DMS153 treated with DMSO at 0.1 percent for 48 hours (cell line): ENCODE results near the gene TCERG1L.

Source experiments
- DNase-seq: peaks from one replicate; lab custom pipeline; 2025; ENCODE audit not compliant: unreplicated experiment; lab: John Stamatoyannopoulos, UW

The TCERG1L gene

DNA sequence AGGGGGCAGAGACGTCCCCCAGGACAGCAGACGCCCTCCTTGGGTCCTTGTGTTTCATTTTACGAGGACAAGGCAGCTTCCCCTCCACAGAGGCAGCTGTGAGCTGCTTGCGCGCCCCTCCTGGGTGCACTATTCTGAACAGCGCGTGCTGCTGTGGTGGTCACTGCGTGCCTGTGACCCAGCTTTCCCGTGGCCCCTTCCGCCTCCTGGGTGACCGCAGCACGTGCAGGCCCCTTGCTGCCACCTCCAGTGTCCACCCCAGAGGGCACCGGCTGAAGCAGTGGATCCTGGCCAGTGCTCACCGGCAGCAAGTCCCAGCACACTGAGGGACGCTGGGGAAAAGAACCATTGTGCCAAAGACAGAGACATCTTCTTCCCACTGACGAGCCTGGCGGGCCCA is 81.4 kb downstream of the TCERG1L start:
- DNase-seq, result no peak

DNA sequence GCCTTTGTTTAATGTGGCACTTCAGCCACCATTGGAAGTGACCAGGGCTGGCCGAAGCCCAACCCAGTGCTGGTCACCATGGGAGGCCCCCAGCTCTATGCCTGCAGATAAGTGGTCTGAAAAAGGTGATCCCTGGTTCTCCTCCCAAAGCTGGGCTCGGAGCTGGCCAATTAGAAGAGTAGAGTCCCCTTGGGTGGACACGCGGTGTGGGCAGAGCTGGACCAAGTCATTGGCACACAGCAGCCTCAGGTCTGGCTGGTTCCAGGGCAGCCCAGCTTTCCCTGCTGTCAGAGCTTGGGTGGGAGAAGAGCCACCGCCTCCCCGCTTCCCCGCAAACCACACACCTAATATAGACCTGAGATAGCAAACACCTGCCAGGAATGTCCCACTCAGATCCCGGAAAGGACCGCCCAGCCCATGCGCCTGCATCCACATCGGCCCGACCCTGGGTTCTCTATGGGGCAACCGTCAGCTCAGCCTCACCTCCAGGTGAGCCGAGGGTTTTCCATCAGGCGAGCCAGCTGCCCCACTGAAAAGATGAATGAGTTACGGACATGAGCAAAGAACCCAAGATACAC is 84.3 kb downstream of the TCERG1L start:
- DNase-seq, result no peak

- no peak for DNase-seq
Observed at GRCh38 chr10:131226446-131227162, 84.9 kb downstream of the TCERG1L start.

GRCh38 chr10:131224106-131224505 is 87.4 kb downstream of the TCERG1L start:
- no peak for DNase-seq

DNA sequence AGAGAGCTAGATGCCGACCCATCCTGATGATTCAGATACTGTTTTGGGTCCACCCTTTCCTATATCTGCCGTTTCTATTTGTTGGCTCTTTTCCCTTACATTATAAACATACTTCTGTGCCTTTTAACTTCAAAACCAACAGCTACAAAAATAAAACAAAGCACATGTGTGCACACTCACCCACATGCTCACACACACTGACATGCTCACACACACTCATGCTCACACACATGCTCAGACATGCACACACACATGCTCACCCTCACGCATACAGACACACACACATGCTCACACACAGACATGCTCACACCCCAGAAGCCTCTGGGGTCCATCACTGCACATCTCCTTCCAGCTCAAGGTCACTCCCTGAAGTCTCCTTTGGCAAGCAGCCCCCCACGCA is 88.1 kb downstream of the TCERG1L start:
- DNase-seq, result no peak

DNA sequence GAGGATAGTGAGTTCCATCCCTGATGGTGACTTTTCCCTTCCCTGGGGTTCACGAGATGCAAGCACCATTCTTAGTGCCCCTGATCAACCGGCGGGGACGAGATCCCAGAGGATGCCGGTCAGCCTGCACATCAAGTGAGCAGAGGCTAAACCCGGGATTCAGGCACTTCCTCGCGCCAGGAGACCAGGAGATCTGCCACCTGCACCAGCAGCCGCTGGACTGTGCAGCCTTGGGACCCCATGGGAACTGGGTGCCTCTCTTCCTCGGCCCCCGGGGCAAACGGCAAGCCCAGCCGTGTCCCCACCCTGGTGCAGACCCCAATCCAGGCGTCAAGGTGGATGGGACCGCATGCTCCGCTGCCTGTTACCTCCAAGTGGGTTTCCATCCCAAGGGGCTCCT is 88.5 kb downstream of the TCERG1L start:
- no peak for DNase-seq

DNA sequence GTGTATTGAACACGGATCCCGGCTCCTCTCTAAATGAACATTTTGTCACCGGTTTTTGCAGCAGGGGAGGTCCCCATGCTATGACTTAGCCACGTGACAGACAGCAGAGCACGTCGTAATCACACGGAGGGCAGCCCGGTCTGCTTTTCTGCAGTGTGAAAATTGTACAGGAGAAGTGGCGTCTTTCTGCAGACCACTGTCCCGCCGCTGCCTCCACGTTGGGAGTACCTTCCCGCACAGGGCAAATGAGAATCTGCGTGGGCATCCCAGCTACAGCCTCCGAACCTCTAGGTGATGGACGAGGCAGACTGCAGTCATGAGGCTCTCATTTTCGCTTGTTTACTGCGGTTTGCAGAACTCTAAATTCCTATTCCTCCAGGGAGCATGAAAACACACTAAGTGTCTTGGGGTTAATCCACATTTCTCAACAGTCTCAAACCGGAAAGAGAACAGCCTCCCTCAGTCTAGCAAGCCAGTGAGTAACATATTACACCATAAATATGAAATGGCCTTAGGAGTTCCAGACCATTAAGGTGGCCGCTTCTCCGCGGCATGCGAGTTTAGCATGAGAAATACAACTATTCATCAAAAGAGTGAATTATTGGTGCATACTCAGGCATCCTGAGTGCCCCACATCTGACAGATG is 89.8 kb downstream of the TCERG1L start:
- DNase-seq, result no peak

DNA sequence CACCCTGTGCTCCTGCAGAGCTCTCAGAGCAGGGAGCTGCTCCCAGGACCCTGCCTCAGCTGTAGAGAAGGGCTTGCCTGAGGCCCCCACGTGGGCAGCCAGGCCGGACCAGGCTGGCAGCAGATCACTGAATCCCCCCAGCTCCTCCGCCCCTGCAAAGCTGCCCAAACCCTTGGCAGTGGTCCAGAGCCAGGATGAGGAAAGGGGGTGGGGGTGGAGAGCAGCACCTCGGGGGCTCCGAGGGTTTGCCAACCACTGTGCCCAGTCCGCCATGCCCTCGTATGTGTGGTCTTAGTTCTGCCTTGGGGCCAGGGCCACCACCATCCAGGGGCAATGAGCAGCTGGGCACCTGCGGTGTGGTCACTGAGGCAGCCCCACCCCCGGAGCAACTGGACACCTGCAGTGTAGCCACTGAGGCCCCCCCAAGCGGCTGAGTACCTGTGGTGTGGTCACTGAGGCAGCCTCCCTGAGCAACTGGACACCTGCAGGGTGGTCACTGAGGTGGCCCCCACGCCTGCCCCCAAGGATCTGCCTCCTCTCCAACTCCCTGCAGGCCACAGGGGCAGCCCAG is 90.8 kb downstream of the TCERG1L start:
- DNase-seq, result no peak

DNA sequence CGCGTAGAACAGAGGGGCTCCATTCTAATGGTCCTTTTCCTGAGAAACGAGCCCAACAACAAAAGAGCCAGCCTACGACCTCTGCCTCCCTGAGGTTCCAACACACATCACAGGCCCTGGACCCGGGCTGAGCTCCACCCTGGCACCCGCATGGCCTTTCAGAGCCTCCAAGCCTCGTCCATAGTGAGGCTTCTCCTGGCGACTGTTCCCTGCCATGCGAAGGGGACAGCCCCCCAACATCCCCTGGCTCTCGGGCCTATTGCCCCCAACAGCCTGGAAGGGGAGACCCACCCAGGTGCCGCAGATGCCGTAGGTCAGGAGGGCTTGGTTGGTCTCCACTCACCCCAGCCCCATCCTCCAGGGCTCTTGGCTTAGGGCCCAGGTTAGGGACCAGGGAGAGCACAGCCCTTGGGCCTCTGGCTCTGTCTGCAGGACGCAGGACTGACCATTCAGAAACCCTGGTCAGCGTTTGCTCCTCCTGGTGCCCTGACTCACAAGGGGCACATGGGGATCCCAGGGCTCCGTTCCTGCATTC is 91.5 kb downstream of the TCERG1L start:
- no peak for DNase-seq

- no peak for DNase-seq
Observed at GRCh38 chr10:131219584-131219886, 92.0 kb downstream of the TCERG1L start.

DNA sequence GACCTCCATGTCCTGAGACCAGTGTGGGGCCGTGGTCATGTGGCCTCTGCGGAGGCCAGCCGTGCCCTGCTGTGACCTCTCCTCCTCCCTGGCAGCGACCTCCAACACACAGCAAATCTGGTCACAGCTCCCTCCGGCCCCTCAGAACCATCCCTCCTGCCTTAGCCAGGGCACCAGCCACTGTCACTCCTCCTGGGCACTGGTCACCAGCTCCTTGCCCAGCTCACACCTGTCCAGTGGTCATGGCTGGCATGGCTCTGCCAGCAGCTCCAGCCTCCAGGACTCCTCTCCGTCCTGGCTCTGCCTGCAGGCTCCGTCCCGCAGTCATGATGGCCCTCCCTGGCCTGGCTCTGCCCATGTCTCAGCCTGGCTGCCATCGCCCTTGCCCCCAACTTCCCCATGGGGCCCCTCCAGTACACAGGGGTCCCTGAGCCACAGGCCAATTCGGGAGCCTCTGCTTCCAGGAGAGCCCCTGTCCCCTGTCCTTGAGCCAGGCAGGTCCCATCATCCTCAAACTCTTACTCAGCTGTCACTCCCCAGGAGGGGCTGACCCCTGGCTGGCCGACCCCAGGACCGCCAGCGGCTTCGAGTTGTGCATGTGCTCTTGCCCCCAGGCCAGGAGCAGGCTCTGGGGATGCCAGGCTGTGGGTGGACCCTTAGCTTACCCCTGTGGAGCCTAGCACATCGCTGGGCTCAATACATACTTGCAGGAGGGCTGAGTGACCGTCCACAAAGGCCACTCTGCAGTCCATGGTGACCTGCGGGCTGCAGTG is 92.5 kb downstream of the TCERG1L start:
- no peak for DNase-seq

GRCh38 chr10:131216681-131217230 is 94.8 kb downstream of the TCERG1L start:
- no peak for DNase-seq

DNA sequence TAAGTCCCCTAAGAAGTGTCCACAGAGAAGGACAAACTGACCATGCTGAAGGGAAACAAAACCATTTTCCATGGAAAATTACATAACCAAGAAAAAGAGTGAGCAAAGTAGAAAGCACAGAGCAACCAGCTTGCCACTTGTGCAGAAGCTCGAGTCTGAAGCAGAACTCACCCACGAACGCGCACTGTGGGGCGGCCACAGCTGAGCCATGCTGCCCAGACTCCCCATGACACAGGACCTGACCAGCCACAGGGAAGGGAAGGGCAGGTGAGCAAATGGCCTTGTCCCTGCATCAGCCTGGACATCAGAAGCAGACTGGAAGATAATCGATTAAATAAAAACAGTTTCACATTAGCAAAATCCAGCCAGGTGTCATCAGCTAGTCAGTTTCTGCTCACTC is 95.7 kb downstream of the TCERG1L start:
- DNase-seq, result no peak

GRCh38 chr10:131214521-131215244 is 96.8 kb downstream of the TCERG1L start:
- no peak for DNase-seq

- DNase-seq, result no peak
Observed at GRCh38 chr10:131213741-131214505, 97.6 kb downstream of the TCERG1L start.

DNA sequence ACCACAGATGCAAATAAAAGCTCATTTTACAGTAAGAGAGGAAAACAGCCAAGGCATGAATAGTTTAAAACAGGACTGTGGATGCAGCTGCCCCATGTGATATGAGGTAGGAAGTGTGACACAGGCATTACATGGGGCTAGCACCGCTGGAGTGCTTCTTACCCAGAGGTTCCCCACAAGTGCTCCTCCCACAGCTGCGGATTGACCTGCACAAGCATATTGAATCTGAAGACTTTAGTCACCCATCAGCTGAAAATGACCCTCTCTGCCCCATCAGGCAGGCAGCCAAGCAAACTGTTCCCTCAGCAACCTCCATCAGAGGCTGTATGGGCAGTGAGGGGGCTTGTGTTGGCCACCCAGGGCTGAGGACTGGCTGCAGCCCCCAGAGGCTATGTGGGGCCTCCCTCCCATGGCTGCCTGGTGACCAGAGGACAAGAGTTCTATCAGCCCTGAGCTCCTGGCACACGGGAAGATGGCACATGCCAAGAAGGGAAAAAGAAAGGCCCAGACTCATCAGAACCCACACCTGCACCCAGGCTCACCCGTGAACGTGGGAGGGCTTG is 98.7 kb downstream of the TCERG1L start:
- no peak for DNase-seq

DNA sequence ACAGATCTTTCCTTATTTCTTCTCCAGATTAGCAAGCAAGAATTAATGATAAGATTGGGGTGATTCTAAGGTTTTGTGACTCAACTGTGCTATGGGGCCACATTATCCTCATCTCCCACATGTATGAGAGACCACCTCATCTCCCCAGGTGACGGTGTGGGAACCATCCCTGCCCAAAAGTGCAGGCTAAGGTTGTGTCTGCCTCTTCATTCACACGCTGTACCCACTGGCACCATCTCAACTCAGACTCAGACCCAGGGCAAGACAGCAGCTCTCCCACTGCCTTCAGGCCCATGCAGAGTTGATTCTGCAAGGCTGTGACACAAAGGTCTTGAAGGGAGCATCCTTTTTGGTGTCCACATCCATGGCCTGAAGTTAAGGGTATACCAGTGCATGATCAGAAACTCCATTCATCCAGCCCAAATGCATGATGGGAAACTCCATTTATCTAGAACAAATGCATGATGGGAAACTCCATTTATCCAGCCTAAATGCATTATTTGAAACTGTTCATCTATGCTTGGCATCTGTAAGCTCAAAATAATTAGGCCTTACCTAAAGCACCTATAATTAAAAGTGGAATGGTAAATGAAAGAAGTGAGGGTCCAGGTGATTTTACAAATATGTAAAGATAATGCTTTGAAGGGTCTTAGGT is 99.4 kb downstream of the TCERG1L start:
- no peak for DNase-seq

- no peak for DNase-seq
Observed at GRCh38 chr10:131211559-131211958, 100.0 kb downstream of the TCERG1L start.

DNA sequence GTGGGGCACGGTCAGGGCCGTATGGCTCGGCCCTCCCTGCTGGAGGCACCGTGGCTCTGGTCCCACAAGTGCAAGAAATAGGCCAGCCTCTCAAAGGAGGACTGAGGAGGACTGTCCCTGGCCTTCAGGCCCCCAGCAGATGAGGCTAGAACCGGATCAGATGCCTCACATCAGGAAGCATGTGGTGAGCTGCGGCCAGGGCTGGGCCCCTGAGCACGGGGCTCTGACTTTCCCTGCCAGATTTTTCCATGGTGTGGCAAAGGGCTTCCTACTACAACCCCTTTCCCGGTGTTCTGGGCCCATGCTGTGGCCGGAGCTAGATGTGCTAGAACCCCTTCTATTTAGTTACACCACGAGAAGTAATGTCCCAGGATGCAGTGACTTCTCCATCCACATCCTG is 100.4 kb downstream of the TCERG1L start:
- DNase-seq, result no peak
